ENCODE results near the gene GSDME.

DNA sequence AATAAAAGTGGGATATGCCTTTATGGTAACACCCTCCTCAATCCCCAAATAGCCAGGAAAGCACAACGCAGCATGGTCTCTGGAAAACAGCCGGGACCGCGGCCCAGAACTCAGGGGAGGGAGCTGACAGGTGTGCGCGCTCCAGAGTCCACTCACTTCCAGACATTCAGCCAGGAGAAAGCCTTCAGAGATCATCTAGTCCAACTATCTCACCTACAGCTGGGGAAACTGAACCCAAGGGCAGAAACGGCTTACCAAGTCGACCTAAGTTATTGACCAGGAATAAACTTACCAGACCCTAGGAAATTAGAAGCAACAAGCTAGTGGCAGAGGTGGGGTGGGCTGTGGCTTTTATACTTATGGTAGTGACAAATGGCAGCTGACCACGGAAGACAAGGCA is 16.4 kb downstream of the GSDME start:
- TF ChIP-seq EP300 (IDR thresholded peaks at IDR 0.05): no peak
- no peak for TF ChIP-seq CTCF (IDR thresholded peaks at IDR 0.05)
- TF ChIP-seq POLR2A (IDR thresholded peaks at IDR 0.05): no peak
